SKM-1 (cell line): ENCODE data around the gene EED.
A peak's percentile ranks its signal among the peaks of the same experiment; 100 is the strongest.
"Not testable (repeated sequence)": the region's sequence is repeated elsewhere in the genome, so short reads cannot be mapped to it uniquely, and the experiment has no call there.

Experiments
- DNase-seq: peaks from one replicate; lab custom pipeline; 2025; ENCODE audit not compliant: unreplicated experiment; lab: John Stamatoyannopoulos, UW

EED gene

GRCh38 chr11:86289508-86290280 lies 45.1 kb downstream of the EED start:
- DNase-seq = not testable (repeated sequence)

- peak; percentile 32 for DNase-seq
Measured at GRCh38 chr11:86291466-86292262, 47.1 kb downstream of the EED start.

- DNase-seq = no peak
Measured at GRCh38 chr11:86292912-86293616, 48.5 kb downstream of the EED start.

- DNase-seq = no peak
Measured at GRCh38 chr11:86294026-86294425, 49.5 kb downstream of the EED start.

- no peak for DNase-seq
Measured at GRCh38 chr11:86301742-86302091, 57.2 kb downstream of the EED start.

- DNase-seq = peak; percentile 82
Measured at GRCh38 chr11:86302092-86302793, 57.7 kb downstream of the EED start, which contains the start of gene HIKESHI. Gene HIKESHI (plus strand): TSS chr11:86302240. CDS start chr11:86302449, 209 bp downstream.

GRCh38 chr11:86303257-86303656 lies 58.7 kb downstream of the EED start:
- no peak for DNase-seq

GRCh38 chr11:86308710-86309109 lies 64.2 kb downstream of the EED start:
- DNase-seq = not testable (repeated sequence)

GRCh38 chr11:86313793-86314192 lies 69.2 kb downstream of the EED start:
- no peak for DNase-seq

GRCh38 chr11:86314636-86315035 lies 70.1 kb downstream of the EED start:
- no peak for DNase-seq
